Ramos (cell line): ENCODE measurements around the gene TREX2.

Source experiments
- in situ Hi-C: fragments of 300-500 bp; cut with MboI; formaldehyde crosslinking; loops from one replicate; pipeline ENCODE4 v1.14.3; 2022; ENCODE audit warnings: low sequenced_read_pairs; ENCODE audit not compliant: unreplicated experiment

The TREX2 gene

GRCh38 chrX:153476666-153477363 lies 31.0 kb upstream of the TREX2 start:
- in situ Hi-C loops: no loop called here

GRCh38 chrX:153475751-153476281 lies 30.0 kb upstream of the TREX2 start:
- in situ Hi-C loops: no loop called here

GRCh38 chrX:153475271-153475670 lies 29.4 kb upstream of the TREX2 start:
- in situ Hi-C loops: no loop called here

GRCh38 chrX:153474718-153475117 lies 28.9 kb upstream of the TREX2 start:
- in situ Hi-C loops: no loop called here

- in situ Hi-C loops: no loop called here
These were observed 28.4 kb upstream of the TREX2 start for GRCh38 chrX:153474266-153474665.

GRCh38 chrX:153473126-153473525 lies 27.3 kb upstream of the TREX2 start:
- in situ Hi-C loops: no loop called here

- in situ Hi-C loops: no loop called here
These were observed 25.9 kb upstream of the TREX2 start for GRCh38 chrX:153471663-153472280.

- in situ Hi-C loops: no loop called here
These were observed 24.8 kb upstream of the TREX2 start, which contains the start of gene HAUS7 for GRCh38 chrX:153470411-153471363. TSS of gene HAUS7 (minus strand) at chrX:153470576. CDS start at chrX:153470557, 19 bp downstream.

- in situ Hi-C loops: no loop called here
These were observed 24.1 kb upstream of the TREX2 start for GRCh38 chrX:153469811-153470410.

- in situ Hi-C loops: no loop called here
These were observed 22.2 kb upstream of the TREX2 start for GRCh38 chrX:153468008-153468580.

- in situ Hi-C loops: no loop called here
These were observed 20.0 kb upstream of the TREX2 start for GRCh38 chrX:153465691-153466380.

- in situ Hi-C loops: no loop called here
These were observed 18.3 kb upstream of the TREX2 start for GRCh38 chrX:153464116-153464515.

GRCh38 chrX:153463556-153463955 lies 17.7 kb upstream of the TREX2 start:
- in situ Hi-C loops: no loop called here

- in situ Hi-C loops: no loop called here
These were observed 17.2 kb upstream of the TREX2 start for GRCh38 chrX:153463031-153463430.

- in situ Hi-C loops: no loop called here
These were observed 16.4 kb upstream of the TREX2 start for GRCh38 chrX:153462291-153462690.

- in situ Hi-C loops: no loop called here
These were observed 15.0 kb upstream of the TREX2 start for GRCh38 chrX:153460826-153461225.

- in situ Hi-C loops: no loop called here
These were observed 14.1 kb upstream of the TREX2 start for GRCh38 chrX:153459986-153460385.

- in situ Hi-C loops: no loop called here
These were observed 12.6 kb upstream of the TREX2 start for GRCh38 chrX:153458476-153458875.

- in situ Hi-C loops: no loop called here
These were observed 12.1 kb upstream of the TREX2 start for GRCh38 chrX:153457827-153458466.
